Gastrocnemius medialis (tissue), 4 donors: ENCODE results near the gene SBF1. TPM values are rescaled to one million over a fixed set of nuclear protein-coding genes. Genes with fewer than 3 reads are reported as not detected.

Source experiments
- ATAC-seq, 2 donors: fragments of 150-250 bp; one replicate each; pipeline ENCODE4 v1.9.1; 2016
- DNase-seq, 2 donors: peaks; one replicate each; pipeline ENCODE4 v3.0.0-alpha.2; 2019
- H3K27ac ChIP-seq, 4 donors: fragments of 200-600 bp; sonication (generic); 1 replicate in 1 of 4; 2 replicates in 3 of 4; pipeline ENCODE4 v1.5.1; 2016 to 2018; ENCODE audit warnings: mild to moderate bottlenecking in 2 of 4, moderate library complexity in 1 of 4
- H3K27me3 ChIP-seq, 3 donors: fragments of 200-600 bp; sonication (generic) in 2 of 3; 1 replicate in 1 of 3; 2 replicates in 2 of 3; pipeline versions ENCODE4 v1.5.1 to v1.6.0; 2016 to 2019; ENCODE audit warnings: mild to moderate bottlenecking in 1 of 3, moderate library complexity in 1 of 3
- H3K36me3 ChIP-seq, 2 donors: fragments of 200-600 bp; sonication (generic) in 1 of 2; one replicate each; pipeline ENCODE4 v1.5.1; 2017 to 2018
- H3K4me1 ChIP-seq, 2 donors: fragments of 200-600 bp; sonication (generic) in 1 of 2; one replicate each; pipeline ENCODE4 v1.5.1; 2016 to 2017; ENCODE audit warnings: mild to moderate bottlenecking in 2 of 2
- H3K4me3 ChIP-seq, 4 donors: fragments of 200-600 bp; sonication (generic) in 3 of 4; 1 replicate in 1 of 4; 2 replicates in 3 of 4; pipeline ENCODE4 v1.5.1; 2016 to 2019; ENCODE audit warnings: mild to moderate bottlenecking in 2 of 4
- H3K9me3 ChIP-seq, 3 donors: fragments of 200-600 bp; sonication (generic) in 2 of 3; 1 replicate in 1 of 3; 2 replicates in 2 of 3; pipeline ENCODE4 v1.5.1; 2016 to 2019
- CTCF ChIP-seq, 5 experiments: fragments of 450-650 bp in 3 of 5; fragments of 200-600 bp in 2 of 5; sonication (generic) in 2 of 5; IDR thresholded peaks in 4 of 5; conservative IDR thresholded peaks in 1 of 5; 1 replicate in 4 of 5; 2 replicates in 1 of 5; pipeline ENCODE4 v1.5.1; 2016 to 2019; ENCODE audit warnings: antibody characterized with exemption in 5 of 5, mild to moderate bottlenecking in 3 of 5, moderate library complexity in 3 of 5
- POLR2A ChIP-seq, 2 donors: fragments of 450-650 bp; IDR thresholded peaks; one replicate each; pipeline ENCODE4 v1.6.1; 2017; ENCODE audit warnings: antibody characterized with exemption in 2 of 2, mild to moderate bottlenecking in 2 of 2, moderate library complexity in 2 of 2
- in situ Hi-C, 4 donors: fragments of 200-750 bp; cut with MboI; loops; one replicate each; pipeline versions ENCODE4 v1.15.0 to v1.8.0; 2017; ENCODE audit warnings: low sequenced_read_pairs in 4 of 4
- intact Hi-C: fragments of 100-400 bp; cut with DNase I; formaldehyde crosslinking; loops from one replicate; pipeline ENCODE4 v1.15.1; 2023; ENCODE audit warnings: low total_unique reads
- total RNA-seq, 4 donors: library from RNA; depleted of rRNA; stranded (reverse); fragments of >200 nt; gene quantifications; one replicate each; pipeline versions ENCODE4 v1.1.0 to v1.2.3, GENCODE V29; 2016

SBF1 gene
- total RNA-seq, 4 donors from 2014 or later = 50.5 to 116 (median 107) TPM

GRCh38 chr22:50463188-50463900, 11.5 kb downstream of the SBF1 start:
- no peak for DNase-seq
- H3K4me1 ChIP-seq = no peaks in the 10 kb centered on the region
- H3K9me3 ChIP-seq = no peaks in the 10 kb centered on the region
- in situ Hi-C loops (no loop called here), intact Hi-C loops (no loop called here)
- H3K27ac ChIP-seq = no peak overlapping the region
- ATAC-seq = no peak
- TF ChIP-seq POLR2A (IDR thresholded peaks at IDR 0.05) (no peak), CTCF (IDR thresholded peaks at IDR 0.05 in 4 of 5, conservative IDR thresholded peaks at IDR 0.05 in 1 of 5) (no peak)
- no peaks in the 10 kb centered on the region for H3K27me3 ChIP-seq
- peaks cover 0 to 93% of the 10 kb centered on the region in 2 donors for H3K36me3 ChIP-seq
- H3K4me3 ChIP-seq = no peak overlapping the region

- ATAC-seq (no peak), DNase-seq (no peak)
- Histone ChIP-seq H3K4me1 (no peaks in the 10 kb centered on the region), H3K27ac (no peak overlapping the region), H3K9me3 (no peaks in the 10 kb centered on the region), H3K4me3 (no peak overlapping the region), H3K36me3 (peaks cover 0 to 98% of the 10 kb centered on the region in 2 donors), H3K27me3 (no peaks in the 10 kb centered on the region)
- in situ Hi-C loops (no loop called here), intact Hi-C loops (no loop called here)
- TF ChIP-seq POLR2A (IDR thresholded peaks at IDR 0.05) (no peak), CTCF (IDR thresholded peaks at IDR 0.05 in 4 of 5, conservative IDR thresholded peaks at IDR 0.05 in 1 of 5) (no peak)
Measured at GRCh38 chr22:50461979-50462540, 12.8 kb downstream of the SBF1 start.

GRCh38 chr22:50461536-50461935, 13.3 kb downstream of the SBF1 start:
- intact Hi-C loops (no loop called here), in situ Hi-C loops (no loop called here)
- no peaks in the 10 kb centered on the region for H3K4me1 ChIP-seq
- H3K27ac ChIP-seq = no peak overlapping the region
- DNase-seq (no peak), ATAC-seq (no peak)
- peaks cover 0 to 97% of the 10 kb centered on the region in 2 donors for H3K36me3 ChIP-seq
- H3K4me3 ChIP-seq = no peak overlapping the region
- no peak for TF ChIP-seq CTCF (IDR thresholded peaks at IDR 0.05 in 4 of 5, conservative IDR thresholded peaks at IDR 0.05 in 1 of 5)
- TF ChIP-seq POLR2A (IDR thresholded peaks at IDR 0.05) = no peak
- no peaks in the 10 kb centered on the region for H3K9me3 ChIP-seq
- H3K27me3 ChIP-seq = no peaks in the 10 kb centered on the region

GRCh38 chr22:50460938-50461337, 13.9 kb downstream of the SBF1 start:
- Histone ChIP-seq H3K9me3 (no peaks in the 10 kb centered on the region), H3K27me3 (no peaks in the 10 kb centered on the region), H3K4me3 (no peak overlapping the region), H3K27ac (no peak overlapping the region), H3K36me3 (peaks cover 0 to 96% of the 10 kb centered on the region in 2 donors), H3K4me1 (no peaks in the 10 kb centered on the region)
- TF ChIP-seq CTCF (IDR thresholded peaks at IDR 0.05 in 4 of 5, conservative IDR thresholded peaks at IDR 0.05 in 1 of 5) = no peak
- no peak for TF ChIP-seq POLR2A (IDR thresholded peaks at IDR 0.05)
- no peak for DNase-seq
- ATAC-seq = no peak
- in situ Hi-C loops (no loop called here), intact Hi-C loops (no loop called here)
